ENCODE data around the gene DENND2A. TPM values are rescaled to one million over a fixed set of nuclear protein-coding genes. Genes with fewer than 3 reads are reported as not detected.

DENND2A gene
- polyA plus RNA-seq, 3 donors: not detected

DNA sequence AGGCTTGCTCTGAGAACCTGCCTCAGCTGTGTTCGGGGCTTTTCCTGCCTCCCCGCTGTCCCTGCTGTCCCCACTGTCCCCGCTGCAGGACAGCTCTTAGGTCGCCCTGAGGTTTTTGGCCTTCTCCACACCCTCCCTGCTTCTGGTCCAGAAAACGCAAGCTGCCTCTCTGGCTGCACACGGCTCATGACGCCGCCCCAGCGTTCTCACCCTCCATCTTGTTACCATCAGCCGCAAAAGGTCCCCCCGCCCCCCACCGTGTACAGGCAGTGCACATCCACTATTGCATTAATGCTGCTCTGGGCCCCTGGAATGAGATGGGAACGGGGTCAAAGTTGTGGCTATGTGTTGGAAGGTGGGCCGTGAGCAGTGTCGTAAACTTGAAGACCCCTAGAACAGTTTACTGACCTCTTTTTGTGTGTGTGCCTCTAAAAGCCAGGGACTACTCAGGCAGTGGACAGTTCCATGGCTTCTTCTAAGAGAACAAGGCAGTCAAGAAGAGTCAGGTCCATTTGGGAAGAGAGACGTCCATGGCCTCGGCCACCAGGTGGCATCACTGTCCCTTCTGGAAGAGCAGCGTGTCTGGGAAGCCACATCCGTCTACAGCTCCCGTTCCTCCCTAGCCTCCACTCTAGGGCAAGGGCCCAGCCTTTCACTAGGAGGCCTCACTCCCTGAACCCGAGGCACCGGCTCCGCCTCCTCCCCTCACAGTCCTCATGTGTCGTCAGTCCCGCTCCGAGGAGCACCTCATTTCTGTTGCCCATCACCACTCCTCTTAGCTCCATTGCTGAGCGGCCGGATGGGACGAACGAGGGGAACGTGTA, 122.9 kb downstream of the DENND2A start:
- no peaks in the 10 kb centered on the region for H3K36me3 Mint-ChIP-seq
- H3K4me3 Mint-ChIP-seq: peak overlapping the region; percentile 32 to 80
- Histone ChIP-seq H3K4me1 (ENCODE audit: control insufficient read depth in 1 of 2, insufficient read depth in 2 of 2, low read length in 2 of 2) (peaks cover 0 to 2% of the 10 kb centered on the region in 2 donors), H3K79me2 (ENCODE audit: insufficient read depth, low read length) (no peaks in the 10 kb centered on the region), H3K4me2 (replicated peaks; ENCODE audit: extremely low read depth, low read length, poor library complexity, severe bottlenecking) (peak overlapping the region; percentile 19), H2AFZ (ENCODE audit: insufficient read depth, low read depth, low read length, poor library complexity, severe bottlenecking) (peak overlapping the region; percentile 60), H3K36me3 (replicated peaks in 1 of 2; ENCODE audit: control insufficient read depth in 1 of 2, insufficient read depth in 2 of 2, low read length in 2 of 2) (no peaks in the 10 kb centered on the region), H3K4me3 (replicated peaks in 1 of 3; ENCODE audit: low read depth in 2 of 3, low read length in 3 of 3) (no peak overlapping the region), H3K9ac (ENCODE audit: insufficient read depth, low read length, poor library complexity, severe bottlenecking) (no peak overlapping the region), H3K27ac (ENCODE audit: low read depth in 1 of 2, low read length in 2 of 2) (no peak overlapping the region), H3K27me3 (ENCODE audit: control insufficient read depth in 2 of 2, insufficient read depth in 2 of 2, low read length in 2 of 2) (no peaks in the 10 kb centered on the region), H3K9me3 (replicated peaks in 1 of 2; ENCODE audit: control insufficient read depth in 1 of 2, insufficient read depth in 1 of 2, low read length in 2 of 2) (no peaks in the 10 kb centered on the region), H4K20me1 (ENCODE audit: insufficient read depth, low read length) (no peaks in the 10 kb centered on the region)
- no peak overlapping the region for H3K27ac Mint-ChIP-seq
- intact Hi-C loops (cut with micrococcal nuclease): loop anchor here in 1 of 2 donors (5.0 kb wide), 1 partner anchor 1015 kb away; no protein-coding TSS in a partner anchor
- DNase-seq: peak; percentile 46 to 64 (median 55)
- H3K4me1 Mint-ChIP-seq: peaks cover 4% of the 10 kb centered on the region
- peaks cover 0 to 4% (median 3%) of the 10 kb centered on the region in 3 donors for H3K27me3 Mint-ChIP-seq (ENCODE audit: low read depth in 3 of 3)
- H3K9me3 Mint-ChIP-seq: no peaks in the 10 kb centered on the region
- TF ChIP-seq, protein P1, sequence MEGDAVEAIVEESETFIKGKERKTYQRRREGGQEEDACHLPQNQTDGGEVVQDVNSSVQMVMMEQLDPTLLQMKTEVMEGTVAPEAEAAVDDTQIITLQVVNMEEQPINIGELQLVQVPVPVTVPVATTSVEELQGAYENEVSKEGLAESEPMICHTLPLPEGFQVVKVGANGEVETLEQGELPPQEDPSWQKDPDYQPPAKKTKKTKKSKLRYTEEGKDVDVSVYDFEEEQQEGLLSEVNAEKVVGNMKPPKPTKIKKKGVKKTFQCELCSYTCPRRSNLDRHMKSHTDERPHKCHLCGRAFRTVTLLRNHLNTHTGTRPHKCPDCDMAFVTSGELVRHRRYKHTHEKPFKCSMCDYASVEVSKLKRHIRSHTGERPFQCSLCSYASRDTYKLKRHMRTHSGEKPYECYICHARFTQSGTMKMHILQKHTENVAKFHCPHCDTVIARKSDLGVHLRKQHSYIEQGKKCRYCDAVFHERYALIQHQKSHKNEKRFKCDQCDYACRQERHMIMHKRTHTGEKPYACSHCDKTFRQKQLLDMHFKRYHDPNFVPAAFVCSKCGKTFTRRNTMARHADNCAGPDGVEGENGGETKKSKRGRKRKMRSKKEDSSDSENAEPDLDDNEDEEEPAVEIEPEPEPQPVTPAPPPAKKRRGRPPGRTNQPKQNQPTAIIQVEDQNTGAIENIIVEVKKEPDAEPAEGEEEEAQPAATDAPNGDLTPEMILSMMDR (IDR thresholded peaks at IDR 0.05): peak; percentile 81
- 51% methylated on average over 23 of the region's 31 CpGs for WGBS (ENCODE audit: insufficient coverage)

DNA sequence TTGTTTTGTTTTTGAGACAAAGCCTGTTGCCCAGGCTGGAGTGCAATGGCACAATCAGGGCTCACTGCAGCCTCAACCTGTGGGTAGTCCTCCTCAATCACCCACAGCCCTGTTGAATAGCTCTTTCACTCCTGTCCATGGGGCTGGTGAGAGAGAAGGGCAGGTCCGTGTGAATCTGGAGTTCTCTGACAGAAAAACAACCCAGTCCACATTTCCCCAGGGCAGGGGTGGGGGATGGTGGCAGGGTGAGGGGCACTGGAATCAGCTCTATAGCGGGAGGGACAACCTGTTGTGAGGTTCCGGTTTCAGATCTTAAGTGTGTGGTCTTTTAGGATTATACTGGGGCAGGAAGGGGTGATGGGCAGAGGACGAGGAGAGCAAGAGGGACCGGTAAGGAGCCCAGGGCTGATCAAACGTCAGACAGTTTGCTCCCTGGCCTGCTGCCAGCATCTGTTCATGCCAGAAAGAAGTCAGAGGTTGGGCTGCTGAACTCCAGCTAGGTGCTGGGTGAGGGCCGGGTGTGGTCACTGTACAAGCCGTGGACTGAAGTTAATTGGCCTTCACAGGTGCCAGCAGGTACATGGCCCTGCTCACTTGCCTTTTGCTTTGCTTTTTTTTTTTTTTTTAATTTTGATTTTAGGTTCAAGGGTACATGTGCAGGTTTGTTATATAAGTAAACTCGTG, 128.2 kb downstream of the DENND2A start:
- Histone ChIP-seq H3K4me2 (replicated peaks; ENCODE audit: extremely low read depth, low read length, poor library complexity, severe bottlenecking) (no peak overlapping the region), H2AFZ (ENCODE audit: insufficient read depth, low read depth, low read length, poor library complexity, severe bottlenecking) (peak overlapping the region; percentile 5), H3K79me2 (ENCODE audit: insufficient read depth, low read length) (no peaks in the 10 kb centered on the region), H3K4me1 (ENCODE audit: control insufficient read depth in 1 of 2, insufficient read depth in 2 of 2, low read length in 2 of 2) (no peaks in the 10 kb centered on the region), H3K27me3 (ENCODE audit: control insufficient read depth in 2 of 2, insufficient read depth in 2 of 2, low read length in 2 of 2) (no peaks in the 10 kb centered on the region), H3K9me3 (replicated peaks in 1 of 2; ENCODE audit: control insufficient read depth in 1 of 2, insufficient read depth in 1 of 2, low read length in 2 of 2) (no peaks in the 10 kb centered on the region), H4K20me1 (ENCODE audit: insufficient read depth, low read length) (no peaks in the 10 kb centered on the region), H3K9ac (ENCODE audit: insufficient read depth, low read length, poor library complexity, severe bottlenecking) (no peak overlapping the region), H3K27ac (ENCODE audit: low read depth in 1 of 2, low read length in 2 of 2) (no peak overlapping the region), H3K4me3 (replicated peaks in 1 of 3; ENCODE audit: low read depth in 2 of 3, low read length in 3 of 3) (no peak overlapping the region), H3K36me3 (replicated peaks in 1 of 2; ENCODE audit: control insufficient read depth in 1 of 2, insufficient read depth in 2 of 2, low read length in 2 of 2) (no peaks in the 10 kb centered on the region)
- H3K9me3 Mint-ChIP-seq: no peaks in the 10 kb centered on the region
- H3K36me3 Mint-ChIP-seq: no peaks in the 10 kb centered on the region
- TF ChIP-seq, protein P1 (IDR thresholded peaks at IDR 0.05): no peak
- WGBS (ENCODE audit: insufficient coverage): 58% methylated on average over 7 of the region's 9 CpGs
- H3K4me1 Mint-ChIP-seq: no peaks in the 10 kb centered on the region
- no peak for DNase-seq
- intact Hi-C loops (cut with micrococcal nuclease): no loop called here
- H3K27ac Mint-ChIP-seq: peak overlapping the region in 2 of 7 donors; percentile 7 to 25
- H3K4me3 Mint-ChIP-seq: no peak overlapping the region
- H3K27me3 Mint-ChIP-seq (ENCODE audit: low read depth in 3 of 3): peaks cover 1 to 6% (median 2%) of the 10 kb centered on the region in 3 donors

Data from CD14-positive monocyte (primary cell).